ENCODE measurements around the gene PGF.

PGF gene

DNA sequence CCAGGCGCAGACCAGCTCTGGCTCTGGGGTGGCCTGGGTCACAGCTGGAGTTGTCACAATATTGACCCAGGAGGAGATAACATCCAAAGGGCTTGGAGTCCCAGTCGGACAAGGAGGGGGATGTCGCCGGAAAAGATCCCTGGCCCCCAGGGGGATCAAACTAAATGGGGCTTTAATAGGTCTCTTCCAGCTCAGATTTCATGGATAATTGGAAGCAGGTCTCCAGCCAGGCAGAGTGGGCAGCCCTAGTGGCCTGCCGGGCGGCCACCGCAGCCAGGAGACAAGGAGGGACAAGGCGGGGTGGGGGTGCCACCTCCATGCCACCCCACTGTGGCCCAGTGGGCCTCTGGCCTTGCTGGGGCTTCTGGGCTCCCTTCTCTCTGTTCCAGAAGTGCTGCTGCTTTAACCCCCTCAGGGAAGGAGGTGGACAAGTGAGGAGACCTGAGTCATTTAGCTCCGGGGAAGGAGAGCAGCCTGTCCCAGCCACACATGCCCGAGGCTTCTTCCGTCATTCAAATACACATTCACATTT is 23.1 kb upstream of the PGF start:
- DNase-seq (ENCODE audit: low spot score), result no peak

DNA sequence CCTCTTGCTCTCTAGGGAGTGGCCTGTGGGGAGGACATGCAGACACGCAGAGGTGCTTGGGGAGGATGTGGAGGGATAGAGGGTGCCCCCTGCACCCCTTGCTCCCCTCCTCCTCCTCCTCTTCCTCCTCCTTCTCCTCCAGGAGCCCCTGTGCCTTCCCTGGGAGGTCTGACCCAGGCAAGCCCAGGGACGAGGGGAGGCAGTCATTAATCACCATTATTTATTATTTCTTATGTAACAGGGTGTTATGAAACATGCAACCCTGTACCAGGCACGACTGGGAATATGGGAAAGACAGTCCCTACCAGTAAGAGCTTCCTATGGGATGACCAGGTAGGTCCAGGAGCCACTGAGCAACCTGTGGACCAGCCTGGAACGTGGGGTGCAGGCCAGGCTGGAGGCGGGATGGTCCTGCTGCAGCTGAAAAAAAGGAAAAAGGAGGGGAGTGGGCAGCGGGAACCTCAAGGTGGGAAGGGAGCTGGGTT is 22.5 kb upstream of the PGF start:
- no peak for DNase-seq (ENCODE audit: low spot score)

DNA sequence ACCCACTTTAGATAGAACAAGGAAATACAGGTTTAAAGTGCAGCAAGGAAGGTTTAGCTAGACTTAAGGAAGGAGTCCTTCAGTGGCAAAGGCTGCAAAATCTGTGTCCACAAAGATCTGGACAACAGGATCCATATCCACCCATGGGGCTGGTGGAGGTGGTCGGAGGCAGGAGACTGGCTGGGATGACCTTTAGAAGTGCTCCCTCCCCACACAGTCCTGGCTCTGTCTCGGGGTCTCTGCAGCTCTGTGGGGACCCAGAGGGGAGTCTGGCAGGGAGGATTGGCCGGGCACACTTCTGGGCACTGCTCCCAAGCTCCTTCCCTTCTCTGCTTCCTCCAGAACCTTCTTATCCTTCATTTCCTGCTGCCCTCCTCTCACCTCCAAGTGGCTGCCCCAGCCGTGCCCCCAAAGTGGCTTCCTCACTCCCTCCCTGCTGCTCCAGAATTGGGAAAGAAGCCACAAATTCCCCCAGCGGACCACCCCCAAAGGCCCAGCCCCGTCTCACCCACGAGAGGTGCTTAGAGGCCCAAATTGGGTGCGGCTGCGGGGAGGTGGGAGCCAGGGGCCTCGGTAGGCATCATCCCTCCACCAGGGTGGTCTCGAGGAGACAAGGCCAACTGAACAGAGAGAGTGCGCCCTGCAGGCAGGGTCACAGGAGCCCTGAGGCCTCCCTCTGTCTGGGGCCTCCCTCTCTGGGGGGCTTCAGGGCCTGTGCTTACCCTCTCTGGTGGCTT is 21.9 kb upstream of the PGF start:
- DNase-seq (ENCODE audit: low spot score), result no peak

DNA sequence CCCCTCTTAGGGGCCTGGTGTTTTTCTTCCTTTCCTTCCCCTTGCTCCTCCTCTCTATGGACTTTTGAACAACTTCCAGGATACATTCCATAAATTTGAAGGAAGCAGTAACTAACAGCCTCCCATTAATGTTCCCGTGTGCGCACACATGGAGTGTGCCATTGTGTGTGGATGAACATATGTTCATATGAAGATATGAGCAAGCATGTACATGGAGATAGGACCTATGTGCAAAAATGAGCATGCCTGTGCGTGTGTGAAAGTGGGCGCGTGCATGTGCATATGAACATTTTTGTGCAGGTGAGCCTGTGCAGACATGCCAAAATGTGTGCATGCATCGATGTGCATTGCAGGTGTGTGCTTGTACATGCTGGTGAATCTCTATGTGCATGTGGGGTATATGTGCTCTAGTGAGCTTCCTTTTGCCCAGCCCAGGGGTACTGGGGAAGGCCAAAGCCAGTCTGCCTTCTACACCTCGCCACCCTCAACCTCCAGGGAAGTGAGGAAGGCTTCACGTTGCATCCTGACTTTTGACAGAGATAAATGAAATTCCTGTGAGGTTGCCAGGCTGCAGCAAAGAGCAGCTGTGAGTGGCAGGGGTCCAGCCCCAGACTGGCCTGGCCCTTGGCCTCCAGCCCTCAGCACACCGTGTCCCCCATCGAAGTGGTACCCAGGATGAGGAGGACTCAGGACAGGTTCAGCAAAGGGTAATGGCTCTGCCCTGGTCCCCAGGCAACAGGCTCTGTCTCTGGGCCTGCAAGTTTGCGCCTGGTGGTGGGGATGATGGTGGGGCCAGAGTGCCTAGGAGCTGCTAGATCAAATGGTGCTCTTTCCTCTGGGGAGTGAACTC is 21.1 kb upstream of the PGF start:
- no peak for DNase-seq (ENCODE audit: low spot score)

DNA sequence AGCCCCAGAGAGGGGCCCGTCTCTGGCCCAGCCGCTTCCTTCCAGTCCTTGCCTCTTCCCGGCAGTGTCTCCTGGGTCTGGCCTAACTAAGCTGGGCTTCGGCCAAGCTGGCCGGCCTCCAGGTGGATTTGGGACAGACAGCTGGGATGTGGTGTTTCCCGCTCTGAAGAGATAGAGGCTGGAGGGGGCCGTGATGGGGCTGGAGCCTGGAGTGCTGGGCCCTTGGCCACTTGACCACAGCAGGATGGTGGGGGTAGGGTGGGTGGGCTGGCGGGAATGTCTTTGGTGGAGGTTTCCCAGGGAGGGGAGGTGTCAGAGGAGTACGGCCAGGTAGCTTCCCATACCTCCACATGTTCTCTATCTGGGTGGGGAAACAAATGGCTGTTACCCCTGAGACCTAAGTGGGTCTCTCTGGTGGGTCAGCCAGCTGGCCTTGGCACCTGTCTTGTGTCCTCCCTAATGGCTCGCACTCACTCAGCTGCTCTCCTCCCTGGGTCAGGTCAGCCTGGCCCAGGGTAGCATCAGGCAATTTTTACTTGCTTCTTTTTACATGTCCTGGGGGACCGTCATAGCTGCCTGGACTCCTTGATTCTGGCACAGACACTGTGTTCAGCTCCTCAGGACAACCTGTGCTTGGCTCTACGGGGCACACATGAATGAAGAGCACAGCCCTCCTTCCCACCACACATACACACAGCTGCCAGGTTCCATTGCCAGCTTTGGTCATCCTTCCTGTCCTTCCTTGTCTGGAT is 19.8 kb upstream of the PGF start:
- no peak for DNase-seq (ENCODE audit: low spot score)

DNA sequence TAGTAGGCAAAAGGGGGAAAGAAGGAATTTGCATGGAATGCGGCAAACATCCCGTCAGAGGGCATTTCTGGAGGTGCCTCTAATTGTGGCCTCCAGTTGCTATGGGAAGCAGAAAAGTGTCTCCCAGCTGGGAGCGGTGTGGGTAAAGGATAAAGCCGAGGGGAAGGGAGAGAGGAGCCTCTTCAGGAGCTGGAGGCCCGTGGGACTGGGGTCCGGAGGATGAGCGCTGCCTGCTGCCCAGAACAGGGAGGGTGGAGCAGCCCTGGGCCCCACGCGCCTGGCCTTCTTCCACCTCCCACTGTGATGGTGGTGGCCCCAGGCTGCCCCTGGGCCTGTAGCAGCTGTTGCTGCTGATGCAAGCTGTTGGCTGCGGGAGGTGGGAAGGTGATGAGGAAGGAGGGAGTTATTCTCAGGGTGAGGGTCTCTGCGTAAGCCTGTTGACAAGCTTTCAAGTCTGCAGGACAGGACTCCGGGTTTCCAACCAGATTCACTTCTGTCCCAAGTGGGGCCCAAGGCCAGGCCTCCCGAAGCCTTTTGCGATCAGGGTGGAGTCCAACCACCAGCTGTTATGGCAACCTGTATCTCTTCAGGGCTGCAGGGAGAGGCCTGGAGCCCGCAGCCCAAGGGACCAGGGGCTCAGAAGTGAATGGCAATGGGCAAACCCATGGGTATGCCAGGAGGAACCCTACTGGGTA is 19.1 kb upstream of the PGF start:
- no peak for DNase-seq (ENCODE audit: low spot score)

DNA sequence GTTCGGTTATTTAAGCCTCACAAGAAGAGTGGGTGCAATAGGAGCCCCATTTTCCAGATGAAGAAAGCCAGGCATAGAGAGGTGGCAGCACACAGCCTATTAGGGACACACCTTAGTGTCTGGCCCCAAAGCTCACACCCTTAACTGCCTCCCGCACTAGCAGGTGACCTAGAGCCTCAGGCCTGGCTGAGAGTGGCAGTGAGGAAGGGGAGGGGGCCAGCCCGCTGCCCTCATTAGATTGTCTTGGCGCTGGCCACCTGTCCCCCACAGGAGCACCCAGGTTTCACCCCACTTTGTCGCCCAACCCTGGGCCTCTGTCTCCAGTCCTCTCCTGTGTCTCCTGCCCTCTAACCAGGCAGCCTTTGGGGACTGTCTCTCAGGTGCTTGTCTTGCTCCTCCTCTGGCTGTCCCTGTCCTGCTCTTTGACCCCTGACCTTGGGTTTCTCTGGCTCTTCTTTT is 18.5 kb upstream of the PGF start:
- DNase-seq (ENCODE audit: low spot score), result no peak

DNA sequence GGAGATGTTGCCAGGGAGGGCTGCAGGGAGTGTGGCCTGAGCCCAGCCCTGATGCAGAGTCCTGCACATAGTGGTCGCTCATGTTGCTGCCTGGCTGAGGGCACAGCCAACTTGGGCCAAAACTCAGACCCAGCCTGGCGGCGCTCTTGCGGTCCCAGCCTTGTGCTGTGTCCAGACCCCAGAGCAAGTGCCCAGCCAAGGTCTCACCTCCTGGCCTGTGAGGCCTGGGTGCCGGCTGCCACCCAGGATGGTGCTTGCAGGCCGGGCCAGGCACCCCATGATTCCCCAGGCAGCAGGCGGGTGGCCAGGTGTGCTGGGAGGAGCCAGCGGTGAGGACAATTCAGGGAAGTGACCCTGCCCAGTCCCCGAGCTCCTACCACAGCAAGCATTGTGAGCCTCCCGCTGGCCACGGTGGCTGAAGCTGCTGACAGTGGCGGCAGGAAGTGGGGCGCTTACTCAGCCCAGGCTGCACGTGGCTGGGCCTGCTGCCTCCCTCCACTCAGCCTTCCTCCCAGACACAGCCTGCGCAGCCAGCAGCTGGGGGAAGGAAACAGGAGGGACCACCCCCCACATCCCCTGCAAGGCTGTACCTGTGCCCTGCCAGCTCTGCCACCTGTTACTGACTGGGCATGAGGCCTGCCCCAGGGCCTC is 17.7 kb upstream of the PGF start:
- no peak for DNase-seq (ENCODE audit: low spot score)

DNA sequence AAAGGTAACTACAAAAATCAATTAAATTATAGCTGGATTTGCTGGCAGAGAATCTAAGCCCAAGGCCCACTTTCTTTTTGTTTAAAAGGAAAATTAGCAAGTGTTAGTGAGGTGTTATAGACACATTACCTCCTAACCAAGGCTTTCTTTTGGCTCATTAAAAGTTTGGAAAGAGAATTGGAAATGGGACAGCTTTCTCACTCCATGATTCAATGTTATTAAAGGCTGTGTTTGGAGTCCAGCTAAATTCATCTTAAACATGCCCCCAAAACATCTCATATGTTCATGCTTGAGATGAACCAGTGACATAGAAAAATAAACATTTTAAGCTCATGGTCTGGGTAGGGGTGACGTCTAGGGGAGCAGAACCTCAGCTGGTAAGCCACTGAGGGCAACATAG is 13.4 kb upstream of the PGF start:
- DNase-seq (ENCODE audit: low spot score), result no peak

DNA sequence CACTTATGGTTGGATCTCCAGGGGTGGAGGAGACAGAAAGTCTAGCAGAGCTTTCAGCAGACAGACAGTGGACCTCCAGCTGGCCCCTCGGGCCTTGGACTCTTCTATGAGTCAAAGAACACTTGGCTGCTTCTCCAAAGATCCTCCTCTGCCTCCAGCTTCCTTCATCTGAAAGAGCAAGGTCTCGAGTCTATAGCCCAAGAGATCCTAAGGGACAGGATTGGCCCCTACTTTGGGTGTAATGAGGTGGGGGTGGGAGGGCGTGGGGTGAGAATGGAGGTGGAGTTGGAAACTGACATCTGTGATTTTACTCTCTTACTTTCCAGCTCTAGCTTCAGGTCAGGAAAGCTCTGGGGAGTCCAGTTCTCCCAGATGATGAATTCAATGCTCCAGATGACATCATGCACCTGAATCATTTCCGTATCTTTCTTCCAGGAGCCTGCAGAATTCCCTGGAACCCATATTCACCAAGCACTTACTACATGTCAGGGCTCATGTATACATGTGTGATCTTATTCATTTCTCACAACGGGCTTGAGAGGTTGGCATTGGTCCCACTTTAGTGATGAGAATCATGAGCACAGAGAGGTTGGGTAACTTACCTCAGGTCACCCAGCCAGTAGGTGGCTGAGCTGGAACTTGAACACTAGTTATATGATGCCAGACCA is 10.2 kb upstream of the PGF start:
- no peak for DNase-seq (ENCODE audit: low spot score)

- DNase-seq (ENCODE audit: low spot score), result peak; percentile 51
These were observed 9.5 kb upstream of the PGF start for GRCh38 chr14:74964787-74965485.

DNA sequence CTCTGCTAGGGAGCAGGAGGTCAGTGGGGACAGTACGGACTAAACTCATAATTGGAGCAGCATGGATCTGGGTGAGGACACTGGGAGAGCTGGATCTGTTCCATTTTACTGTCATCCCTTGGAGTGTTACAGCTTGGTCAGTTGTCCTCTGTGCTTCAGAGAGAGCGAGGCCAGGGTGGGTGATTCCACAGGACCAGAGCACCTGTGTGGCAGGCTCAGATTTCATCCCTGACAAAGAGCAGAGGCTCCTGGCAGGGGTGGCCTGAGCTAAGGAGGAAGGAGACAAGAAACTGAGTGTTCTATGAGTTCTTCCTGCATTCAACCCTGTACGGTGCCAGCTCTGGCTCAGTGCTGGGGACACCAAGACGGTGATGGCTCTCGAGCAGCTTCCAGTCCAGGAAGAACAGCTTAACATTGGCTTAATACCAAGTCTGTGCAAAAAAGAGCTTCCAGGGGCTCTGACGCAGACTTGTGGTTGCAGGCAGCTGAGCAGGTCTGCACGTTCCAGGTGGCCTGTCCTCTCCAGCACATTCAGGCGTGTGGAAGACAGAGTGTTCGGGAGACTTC is 8.4 kb upstream of the PGF start:
- DNase-seq (ENCODE audit: low spot score), result no peak

DNA sequence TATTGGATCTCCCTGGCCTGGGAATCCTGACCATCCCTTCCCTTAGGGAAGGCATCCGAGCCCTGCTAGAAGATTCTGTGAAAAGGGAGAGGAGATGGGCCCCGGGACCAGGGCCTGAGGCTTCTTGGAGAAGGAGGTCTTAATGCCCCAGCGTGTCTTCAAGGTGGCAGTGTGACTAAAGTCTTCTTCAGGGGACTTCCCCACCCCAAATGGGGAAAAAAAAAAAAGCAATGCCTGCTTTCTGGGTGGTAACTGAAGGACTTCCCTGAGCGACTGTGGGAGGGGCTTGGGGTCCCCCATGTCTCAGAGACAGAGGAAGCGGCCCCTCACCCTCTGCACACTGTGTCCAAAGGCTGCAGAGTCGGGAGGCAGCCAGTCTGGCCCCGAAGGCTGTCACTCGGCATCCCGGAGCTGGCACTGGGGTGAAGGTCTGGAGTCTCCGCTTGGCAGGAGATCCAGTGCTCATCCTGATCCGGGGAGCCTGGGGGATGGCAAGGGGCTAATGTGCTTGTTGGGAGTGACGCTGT is 7.8 kb upstream of the PGF start:
- no peak for DNase-seq (ENCODE audit: low spot score)

- no peak for DNase-seq (ENCODE audit: low spot score)
These were observed 7.1 kb upstream of the PGF start for GRCh38 chr14:74962493-74962892.

- DNase-seq (ENCODE audit: low spot score), result peak; percentile 20
These were observed 6.6 kb upstream of the PGF start for GRCh38 chr14:74962046-74962445.

DNA sequence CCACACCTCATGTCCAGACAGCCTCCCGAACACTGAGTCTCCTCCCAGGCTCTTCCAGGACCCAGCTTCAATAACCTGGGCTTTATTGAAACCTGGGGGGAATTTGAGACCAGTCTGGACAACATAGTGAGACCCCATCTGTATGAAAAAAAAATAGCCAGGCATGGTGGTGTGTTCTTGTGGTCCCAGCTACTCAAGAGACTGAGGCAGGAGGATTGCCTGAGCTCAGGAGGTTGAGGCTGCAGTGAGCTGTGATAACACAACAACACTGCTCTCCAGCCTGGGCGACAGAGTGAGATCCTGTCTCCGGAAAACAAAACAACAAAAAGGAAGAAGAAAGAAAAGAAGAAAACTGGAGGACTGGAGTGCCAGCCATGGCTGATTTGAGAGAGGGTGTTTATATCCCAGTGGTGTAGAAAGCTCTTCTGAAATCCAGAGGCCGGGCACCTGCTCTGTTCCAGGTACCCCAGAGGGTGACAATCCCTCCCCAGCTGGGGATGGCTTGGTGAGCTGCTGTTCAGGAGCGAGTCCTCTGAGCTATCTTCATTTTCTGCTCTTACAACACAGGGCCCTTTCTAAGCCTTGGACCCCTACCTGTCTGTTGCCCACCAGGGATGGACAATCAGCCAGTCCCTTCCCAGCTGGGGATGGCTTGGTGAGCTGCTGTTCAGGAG is 6.0 kb upstream of the PGF start:
- DNase-seq (ENCODE audit: low spot score), result no peak

- no peak for DNase-seq (ENCODE audit: low spot score)
These were observed 5.3 kb upstream of the PGF start for GRCh38 chr14:74960736-74961135.

DNA sequence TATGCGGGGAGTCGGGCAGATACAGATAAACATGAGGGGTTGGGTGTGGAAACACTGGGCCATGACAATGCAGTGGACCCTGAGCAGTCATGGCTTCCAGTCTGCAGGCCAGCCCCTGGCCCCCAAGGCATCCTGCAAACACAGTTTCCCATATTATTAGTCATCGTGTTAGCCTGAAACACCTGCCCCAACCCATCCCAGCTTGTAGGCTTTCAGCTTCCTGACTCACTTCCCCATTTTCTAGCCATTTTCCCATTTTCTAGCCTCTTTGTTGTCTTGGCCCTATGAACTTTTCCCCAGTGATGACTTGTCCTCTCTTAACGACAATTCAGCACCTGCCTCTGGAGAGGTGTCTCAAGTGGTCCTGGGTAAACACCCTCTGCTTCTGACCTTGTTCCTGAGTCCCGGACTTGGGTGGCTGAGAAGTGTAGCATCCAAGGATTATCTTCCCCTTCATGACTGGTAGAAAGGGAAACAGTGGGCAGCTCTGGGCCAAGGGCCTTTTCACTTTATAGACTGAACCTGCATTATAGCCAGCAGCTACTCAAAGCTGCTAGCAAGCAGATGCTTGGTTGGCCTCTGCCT is 4.3 kb upstream of the PGF start:
- DNase-seq (ENCODE audit: low spot score), result no peak

Measured in COLO829 (cell line).